ENCODE measurements around the gene SCN2A. TPM values are rescaled to one million over a fixed set of nuclear protein-coding genes. Genes with fewer than 3 reads are reported as not detected.

Gene SCN2A
- total RNA-seq, 4 donors from 2014 or later: 0.36 to 1.8 (median 0.56) TPM; not detected in 1

DNA sequence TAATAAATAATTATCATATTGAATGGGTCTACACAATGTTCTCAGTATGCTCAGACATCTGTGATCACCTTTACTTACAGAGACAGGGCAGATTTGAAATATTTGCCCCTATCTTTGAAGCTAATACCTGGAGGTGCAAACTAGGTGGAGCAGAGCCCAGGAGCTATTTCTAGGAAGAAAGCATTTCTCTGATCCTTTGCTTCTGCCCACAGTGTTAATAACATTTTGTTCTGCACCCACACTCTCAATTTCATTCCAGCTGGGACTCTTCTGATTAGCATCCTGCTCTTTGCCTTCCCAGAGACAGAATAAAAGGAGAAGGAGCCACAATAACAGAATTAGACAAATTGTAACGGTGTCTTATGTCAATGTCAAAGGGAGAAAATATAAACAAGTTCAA is 11.6 kb upstream of the SCN2A start:
- DNase-seq (ENCODE audit: low spot score): no peak
- TF ChIP-seq CTCF (IDR thresholded peaks at IDR 0.05): no peak
- ATAC-seq (ENCODE audit: low FRiP score): no peak

GRCh38 chr2:165237056-165237455 is 2.2 kb upstream of the SCN2A start:
- no peak for TF ChIP-seq CTCF (IDR thresholded peaks at IDR 0.05)
- DNase-seq (ENCODE audit: low spot score): no peak
- no peak for ATAC-seq (ENCODE audit: low FRiP score)

GRCh38 chr2:165238295-165238694 is 919 bp upstream of the SCN2A start:
- no peak for TF ChIP-seq CTCF (IDR thresholded peaks at IDR 0.05)
- DNase-seq (ENCODE audit: low spot score) (no peak), ATAC-seq (ENCODE audit: low FRiP score) (no peak)

DNA sequence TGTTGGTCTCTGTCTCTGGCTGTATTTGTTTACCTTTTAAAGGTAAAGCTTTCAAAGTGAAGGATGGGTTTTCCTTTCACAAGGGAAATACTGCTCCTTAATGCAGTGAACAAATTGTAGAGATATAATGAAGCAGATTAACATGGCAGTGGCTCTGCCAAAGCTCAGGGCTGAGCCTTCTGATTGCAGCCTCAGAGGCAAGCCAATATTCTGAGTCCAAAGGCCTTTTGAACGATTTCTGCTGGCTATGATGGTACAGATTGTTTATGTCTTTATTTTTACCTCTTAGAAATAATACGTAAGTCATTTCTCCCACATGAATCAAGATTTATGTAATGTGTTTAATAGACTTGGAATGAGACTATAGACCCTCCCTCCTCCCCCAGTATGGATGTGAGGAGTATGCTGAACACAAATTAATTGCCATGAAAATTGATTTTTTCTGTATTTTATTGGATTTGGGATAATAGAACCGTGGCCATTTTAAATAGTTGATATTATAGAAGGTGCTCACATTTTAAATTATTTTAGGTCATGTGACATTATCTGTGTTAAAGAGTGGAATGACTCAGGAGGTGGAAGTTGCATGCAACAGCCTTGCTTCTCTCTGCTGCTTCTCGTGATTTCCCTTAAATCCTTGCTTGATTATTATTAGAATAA is 772 bp downstream of the SCN2A start:
- DNase-seq (ENCODE audit: low spot score) (no peak), ATAC-seq (ENCODE audit: low FRiP score) (no peak)
- no peak for TF ChIP-seq CTCF (IDR thresholded peaks at IDR 0.05)

DNA sequence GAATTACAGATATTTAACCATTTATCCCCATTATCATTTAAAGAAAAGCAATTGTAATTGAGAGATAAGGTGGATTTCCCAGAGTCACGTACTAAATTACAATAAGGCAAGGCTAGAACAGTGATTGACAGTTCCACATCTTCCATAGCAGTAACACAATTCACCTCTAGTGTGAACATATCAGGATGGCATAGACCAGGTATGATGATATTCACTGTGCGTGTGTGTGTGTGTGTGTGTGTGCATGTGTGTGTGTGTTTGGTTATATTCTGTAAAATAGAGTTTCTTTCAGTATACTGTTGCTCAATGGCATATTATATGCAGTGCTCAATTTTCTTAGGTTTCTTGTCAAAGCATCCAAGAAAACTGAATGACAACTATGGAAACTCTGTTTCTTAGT is 1.7 kb downstream of the SCN2A start:
- no peak for TF ChIP-seq CTCF (IDR thresholded peaks at IDR 0.05)
- ATAC-seq (ENCODE audit: low FRiP score) (no peak), DNase-seq (ENCODE audit: low spot score) (no peak)

DNA sequence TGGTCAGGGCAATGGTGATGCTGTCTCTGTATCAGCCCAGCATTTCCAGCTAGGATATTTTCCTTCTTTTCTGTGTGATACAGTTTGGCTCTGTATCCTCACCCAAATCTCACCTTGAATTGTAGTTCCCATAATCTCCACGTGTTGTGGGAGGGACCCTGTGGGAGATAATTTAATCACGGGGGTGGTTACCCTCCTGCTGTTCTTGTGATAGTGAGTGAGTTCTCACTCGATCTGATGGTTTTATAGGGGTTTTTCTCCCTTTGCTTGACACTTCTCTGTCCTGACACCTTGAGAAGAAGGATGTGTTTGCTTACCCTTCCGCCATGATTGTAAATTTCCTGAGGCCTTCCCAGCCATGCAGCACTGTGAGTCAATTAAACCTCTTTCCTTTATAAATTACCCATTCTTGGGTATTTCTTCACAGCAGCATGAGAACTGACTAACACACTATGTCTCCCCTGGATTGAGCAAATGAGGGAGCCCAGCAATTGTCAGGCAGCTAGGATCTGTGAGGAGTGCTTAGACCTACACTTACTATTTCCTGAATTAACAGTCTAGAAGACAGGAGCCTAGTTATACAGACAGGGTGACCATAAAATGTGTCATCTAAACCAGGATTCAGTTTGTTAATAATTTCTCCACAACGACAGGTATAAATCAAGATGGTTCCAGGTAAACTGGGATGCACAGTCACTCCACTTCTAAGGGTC is 6.0 kb downstream of the SCN2A start:
- no peak for TF ChIP-seq CTCF (IDR thresholded peaks at IDR 0.05)
- DNase-seq (ENCODE audit: low spot score) (no peak), ATAC-seq (ENCODE audit: low FRiP score) (no peak)

DNA sequence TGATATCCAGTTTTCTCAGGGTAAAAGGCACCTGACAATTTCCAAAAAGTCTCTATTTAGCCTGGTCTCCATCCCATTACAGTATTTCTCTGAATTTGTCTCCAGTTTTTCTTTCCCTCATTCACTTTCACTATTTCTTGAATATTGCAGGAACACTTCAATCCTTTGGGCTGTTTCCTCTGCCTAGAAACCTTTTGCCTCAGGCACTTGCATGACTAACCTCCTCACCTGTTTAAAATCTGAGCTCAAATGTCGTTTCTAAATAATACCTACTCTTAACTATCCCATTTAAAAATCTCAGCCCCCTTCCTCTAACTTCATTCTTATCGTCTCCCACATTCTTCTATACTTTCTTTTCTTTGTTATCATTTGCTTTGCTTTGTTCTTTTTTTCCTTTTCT is 9.0 kb downstream of the SCN2A start:
- TF ChIP-seq CTCF (IDR thresholded peaks at IDR 0.05): no peak
- DNase-seq (ENCODE audit: low spot score) (no peak), ATAC-seq (ENCODE audit: low FRiP score) (no peak)
